KOPT-K1 (cell line): ENCODE measurements around the gene TUBB2B.
"Not testable (repeated sequence)": the region's sequence is repeated elsewhere in the genome, so short reads cannot be mapped to it uniquely, and the experiment has no call there.

ENCODE experiments used
- H3K27ac ChIP-seq: fragments of 200-600 bp; sonication (generic); 2 replicates; pipeline ENCODE4 v1.5.1; 2016; ENCODE audit warnings: antibody characterized with exemption, mild to moderate bottlenecking, low read depth, low read length; ENCODE audit not compliant: poor library complexity, severe bottlenecking
- H3K36me3 ChIP-seq: fragments of 200-600 bp; sonication (generic); 2 replicates; pipeline ENCODE4 v1.5.1; 2017; ENCODE audit warnings: antibody characterized with exemption, mild to moderate bottlenecking, low read length, moderate library complexity; ENCODE audit not compliant: insufficient read depth
- H3K9me3 ChIP-seq: fragments of 200-600 bp; sonication (generic); 2 replicates; pipeline ENCODE4 v1.5.1; 2017; ENCODE audit warnings: antibody characterized with exemption, low read length, mild to moderate bottlenecking; ENCODE audit not compliant: insufficient read depth, poor library complexity, severe bottlenecking

TUBB2B gene

DNA sequence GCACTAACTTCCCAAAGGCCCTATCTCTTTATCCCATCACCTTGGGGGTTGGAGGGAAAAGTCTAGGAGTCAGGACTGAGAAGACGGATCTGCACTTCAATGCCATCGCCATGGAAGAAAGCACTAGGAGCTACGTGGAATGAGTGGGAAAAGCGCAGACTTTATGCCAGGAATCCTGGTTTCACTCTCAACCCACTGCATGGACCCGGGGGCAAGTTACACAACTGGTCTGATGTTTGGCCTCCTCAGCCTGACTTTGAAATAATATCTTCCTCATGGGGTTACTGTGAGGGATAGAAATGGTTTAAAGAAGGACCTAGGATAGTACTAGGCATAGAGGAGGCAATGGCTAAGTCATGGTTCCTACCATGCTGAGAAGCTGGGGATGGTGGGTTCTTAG is 17.8 kb upstream of the TUBB2B start:
- H3K36me3 ChIP-seq, result no peaks in the 10 kb centered on the region
- H3K9me3 ChIP-seq, result no peaks in the 10 kb centered on the region
- no peak overlapping the region for H3K27ac ChIP-seq

- not testable (repeated sequence) for H3K36me3 ChIP-seq, H3K9me3 ChIP-seq, H3K27ac ChIP-seq
These were observed 17.3 kb upstream of the TUBB2B start for GRCh38 chr6:3244832-3245161.

- Histone ChIP-seq H3K36me3 (no peaks in the 10 kb centered on the region), H3K9me3 (no peaks in the 10 kb centered on the region), H3K27ac (no peak overlapping the region)
These were observed 16.8 kb upstream of the TUBB2B start for GRCh38 chr6:3244003-3244831.

DNA sequence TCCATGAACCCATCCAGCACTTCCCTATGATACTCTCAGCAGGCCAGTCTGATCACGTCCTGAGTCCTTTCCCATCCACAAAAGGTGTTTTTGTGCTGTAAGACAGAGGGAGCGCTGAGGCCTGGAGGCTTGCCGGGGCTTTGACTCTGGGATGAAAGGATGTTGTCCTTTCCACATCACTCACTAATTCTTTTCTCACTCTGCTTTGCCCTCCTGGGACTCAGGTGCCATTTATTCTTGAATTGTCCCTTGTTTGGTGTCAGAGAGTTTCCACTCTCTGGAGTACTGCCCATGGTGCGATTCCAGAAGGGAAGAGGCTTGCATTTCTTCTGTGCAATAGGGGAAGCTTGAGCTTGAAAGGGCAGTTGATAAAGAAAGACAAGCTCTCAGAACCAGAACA is 15.3 kb upstream of the TUBB2B start:
- H3K36me3 ChIP-seq, result no peaks in the 10 kb centered on the region
- H3K27ac ChIP-seq, result no peak overlapping the region
- no peaks in the 10 kb centered on the region for H3K9me3 ChIP-seq

- not testable (repeated sequence) for H3K36me3 ChIP-seq, H3K27ac ChIP-seq, H3K9me3 ChIP-seq
These were observed 14.3 kb upstream of the TUBB2B start for GRCh38 chr6:3241745-3242144.

DNA sequence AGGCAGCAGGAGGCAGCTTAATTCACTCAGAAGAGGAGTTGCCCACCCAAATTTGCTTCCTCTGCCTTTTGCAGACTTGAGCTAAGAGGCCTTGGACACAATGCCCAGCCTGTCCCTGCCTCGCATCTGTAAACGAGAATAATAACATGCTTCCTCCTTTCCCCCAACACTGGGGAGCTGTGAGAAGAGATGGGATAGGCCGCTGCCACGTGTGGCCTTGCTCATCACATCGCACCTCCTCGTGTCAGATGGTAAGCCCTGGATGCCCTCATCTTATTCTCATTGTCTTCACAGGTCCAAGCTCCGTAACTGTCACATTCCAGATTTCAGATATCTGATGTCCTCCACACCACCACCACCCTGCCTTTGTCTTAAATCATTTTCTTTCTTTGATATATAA is 13.1 kb upstream of the TUBB2B start:
- Histone ChIP-seq H3K9me3 (no peaks in the 10 kb centered on the region), H3K27ac (no peak overlapping the region), H3K36me3 (no peaks in the 10 kb centered on the region)

GRCh38 chr6:3239110-3239830 is 11.8 kb upstream of the TUBB2B start:
- Histone ChIP-seq H3K9me3 (no peaks in the 10 kb centered on the region), H3K36me3 (no peaks in the 10 kb centered on the region)

GRCh38 chr6:3237761-3238662 is 10.6 kb upstream of the TUBB2B start:
- Histone ChIP-seq H3K27ac (no peak overlapping the region), H3K9me3 (no peaks in the 10 kb centered on the region), H3K36me3 (no peaks in the 10 kb centered on the region)

More at GRCh38 chr6:3239110-3239830, 11.8 kb upstream of the TUBB2B start:
- H3K27ac ChIP-seq, result no peak overlapping the region

DNA sequence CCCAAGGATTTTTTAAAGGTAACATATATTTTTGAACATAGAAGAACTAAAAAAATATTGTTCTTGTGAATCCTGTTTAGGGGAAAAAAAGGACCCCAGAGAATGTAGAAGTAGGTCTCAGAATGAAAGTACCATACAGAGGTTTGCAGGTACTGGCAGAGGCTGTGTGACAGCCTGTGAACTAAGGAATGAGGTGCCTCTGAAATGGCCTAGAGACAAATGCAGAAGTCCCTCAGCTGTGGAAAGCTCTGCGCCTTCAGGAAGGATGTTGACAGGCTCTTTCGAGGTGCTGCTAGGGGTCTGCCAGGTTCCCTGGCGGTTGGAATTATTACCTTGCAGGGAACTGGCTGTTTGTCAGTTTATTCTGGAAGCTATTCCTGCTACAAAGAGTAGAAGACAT is 8.6 kb upstream of the TUBB2B start:
- H3K27ac ChIP-seq, result no peak overlapping the region

GRCh38 chr6:3235486-3235885 is 8.0 kb upstream of the TUBB2B start:
- no peaks in the 10 kb centered on the region for H3K9me3 ChIP-seq
- no peaks in the 10 kb centered on the region for H3K36me3 ChIP-seq
- no peak overlapping the region for H3K27ac ChIP-seq

More for the DNA sequence above, 8.6 kb upstream of the TUBB2B start:
- Histone ChIP-seq H3K9me3 (no peaks in the 10 kb centered on the region), H3K36me3 (no peaks in the 10 kb centered on the region)

GRCh38 chr6:3233904-3234303 is 6.5 kb upstream of the TUBB2B start:
- no peaks in the 10 kb centered on the region for H3K9me3 ChIP-seq
- no peak overlapping the region for H3K27ac ChIP-seq
- no peaks in the 10 kb centered on the region for H3K36me3 ChIP-seq

- Histone ChIP-seq H3K27ac (no peak overlapping the region), H3K9me3 (no peaks in the 10 kb centered on the region), H3K36me3 (no peaks in the 10 kb centered on the region)
These were observed 5.9 kb upstream of the TUBB2B start for GRCh38 chr6:3233321-3233720.

- Histone ChIP-seq H3K36me3 (no peaks in the 10 kb centered on the region), H3K9me3 (no peaks in the 10 kb centered on the region), H3K27ac (no peak overlapping the region)
These were observed 4.8 kb upstream of the TUBB2B start for GRCh38 chr6:3232017-3232945.

GRCh38 chr6:3231247-3232016 is 4.0 kb upstream of the TUBB2B start:
- H3K27ac ChIP-seq, result no peak overlapping the region
- no peaks in the 10 kb centered on the region for H3K36me3 ChIP-seq
- H3K9me3 ChIP-seq, result no peaks in the 10 kb centered on the region
